ENCODE results near the gene SAMD3.
A peak's percentile ranks its signal among the peaks of the same experiment; 100 is the strongest.
"Not testable (repeated sequence)": the region's sequence is repeated elsewhere in the genome, so short reads cannot be mapped to it uniquely, and the experiment has no call there.

The SAMD3 gene

GRCh38 chr6:130222775-130223174 lies at the start of gene SAMD3:
Gene SAMD3, minus strand, starts transcription at chr6:130222951. Its CDS starts 7,678 bp downstream, at chr6:130215273.
- DNase-seq (ENCODE audit: low read depth), result no peak

GRCh38 chr6:130269969-130270635 lies 47.4 kb upstream of the SAMD3 start:
- DNase-seq (ENCODE audit: low read depth), result no peak

GRCh38 chr6:130265553-130265952 lies 42.8 kb upstream of the SAMD3 start:
- DNase-seq (ENCODE audit: low read depth), result not testable (repeated sequence)

DNA sequence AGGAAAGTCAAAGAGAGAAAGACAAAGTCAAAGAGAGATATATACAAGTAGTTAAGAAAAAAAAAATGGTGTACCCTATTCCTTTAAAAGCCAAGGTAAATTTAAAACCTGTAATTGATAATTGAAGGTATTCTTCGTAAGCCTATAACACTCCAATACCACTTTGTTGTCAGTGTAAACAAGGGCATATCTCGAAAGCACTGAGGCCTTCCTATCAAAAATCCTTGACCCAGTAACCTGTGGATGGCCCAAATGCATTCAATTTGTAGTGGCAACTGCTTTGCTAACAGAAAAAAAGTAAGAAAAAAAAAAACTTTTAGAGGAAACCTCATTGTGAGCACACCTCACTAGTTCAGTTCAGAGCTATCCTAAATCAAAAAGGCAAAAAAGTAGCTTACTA lies 39.3 kb upstream of the SAMD3 start:
- no peak for DNase-seq (ENCODE audit: low read depth)

- not testable (repeated sequence) for DNase-seq (ENCODE audit: low read depth)
These were observed 38.8 kb upstream of the SAMD3 start for GRCh38 chr6:130261558-130261957.

DNA sequence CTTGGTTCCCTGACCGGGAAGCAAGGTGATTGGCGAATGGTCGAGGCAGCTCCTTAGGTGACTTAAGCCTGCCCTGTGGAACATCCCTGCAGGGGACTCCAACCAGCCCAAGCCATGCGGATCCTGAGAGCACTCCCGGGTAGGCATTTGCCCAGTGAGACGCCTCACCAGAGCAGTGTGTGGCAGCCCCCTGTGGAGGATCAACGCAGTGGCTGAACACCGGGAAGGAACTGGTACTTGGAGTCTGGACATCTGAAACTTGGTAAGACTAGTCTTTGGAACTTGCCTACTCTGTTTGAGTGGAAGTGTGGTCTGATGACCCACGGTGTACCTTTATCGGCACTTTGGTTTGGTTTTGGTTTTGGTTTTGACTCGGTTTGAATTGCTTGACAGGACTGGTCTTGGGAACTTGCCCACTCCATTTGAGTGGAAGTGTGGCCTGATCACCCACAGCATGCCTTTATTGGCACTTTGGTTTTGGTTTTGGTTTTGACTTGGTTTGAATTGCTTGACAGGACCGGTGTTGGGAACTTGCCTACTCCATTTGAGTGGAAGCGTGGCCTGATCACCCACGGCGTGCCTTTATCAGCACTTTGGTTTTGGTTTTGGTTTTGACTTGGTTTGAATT lies 38.0 kb upstream of the SAMD3 start:
- DNase-seq (ENCODE audit: low read depth), result not testable (repeated sequence)

GRCh38 chr6:130260050-130260462 lies 37.3 kb upstream of the SAMD3 start:
- DNase-seq (ENCODE audit: low read depth), result not testable (repeated sequence)

GRCh38 chr6:130259557-130259956 lies 36.8 kb upstream of the SAMD3 start:
- DNase-seq (ENCODE audit: low read depth), result no peak

DNA sequence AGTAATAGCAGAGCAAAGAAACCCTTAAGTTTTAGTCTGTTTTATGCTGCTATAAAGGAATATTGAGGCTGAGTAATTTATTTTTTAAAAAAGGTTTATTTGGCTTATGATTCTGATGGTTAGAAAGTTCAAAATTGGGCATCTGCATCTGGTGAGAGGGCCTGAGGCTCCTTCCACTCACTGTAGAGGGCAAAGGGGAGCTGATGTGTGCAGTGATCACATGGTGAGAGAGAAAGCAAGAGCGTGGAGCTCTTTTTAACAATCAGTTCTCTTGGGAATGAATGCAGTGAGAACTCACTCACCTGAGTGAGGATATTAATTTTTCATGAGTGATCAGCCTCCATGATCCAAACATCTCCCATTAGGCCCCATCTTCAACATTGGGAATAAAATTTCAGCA lies 36.4 kb upstream of the SAMD3 start:
- DNase-seq (ENCODE audit: low read depth), result no peak

GRCh38 chr6:130252527-130253237 lies 29.9 kb upstream of the SAMD3 start:
- no peak for DNase-seq (ENCODE audit: low read depth)

GRCh38 chr6:130245267-130245666 lies 22.5 kb upstream of the SAMD3 start:
- no peak for DNase-seq (ENCODE audit: low read depth)

- DNase-seq (ENCODE audit: low read depth), result no peak
These were observed 22.0 kb upstream of the SAMD3 start for GRCh38 chr6:130244728-130245127.

- DNase-seq (ENCODE audit: low read depth), result peak; percentile 64
These were observed 17.5 kb upstream of the SAMD3 start for GRCh38 chr6:130240232-130240631.

GRCh38 chr6:130239755-130240154 lies 17.0 kb upstream of the SAMD3 start:
- no peak for DNase-seq (ENCODE audit: low read depth)

DNA sequence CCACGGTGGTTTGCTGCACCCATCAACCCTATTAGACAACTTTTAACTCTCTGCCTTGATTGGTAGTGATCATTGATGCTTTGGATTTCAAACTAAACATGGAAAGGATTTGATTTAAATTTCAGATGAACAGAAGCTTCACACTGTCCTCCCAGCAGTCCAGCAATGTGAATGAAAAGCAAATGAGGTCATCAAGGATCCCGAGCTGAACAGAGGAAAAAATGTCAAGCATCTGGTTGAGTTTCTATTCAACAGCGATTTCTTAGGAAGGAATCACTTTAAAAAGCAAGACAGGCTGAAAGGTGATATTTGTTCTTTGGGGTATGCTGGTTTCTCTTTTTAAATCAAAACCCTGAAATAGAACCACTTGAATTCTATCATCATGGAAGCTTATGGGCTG lies 10.6 kb upstream of the SAMD3 start:
- no peak for DNase-seq (ENCODE audit: low read depth)

GRCh38 chr6:130230531-130230930 lies 7.8 kb upstream of the SAMD3 start:
- not testable (repeated sequence) for DNase-seq (ENCODE audit: low read depth)

- DNase-seq (ENCODE audit: low read depth), result no peak
These were observed 6.9 kb upstream of the SAMD3 start for GRCh38 chr6:130229645-130230044.

- DNase-seq (ENCODE audit: low read depth), result no peak
These were observed 757 bp upstream of the SAMD3 start for GRCh38 chr6:130223508-130223907.

DNA sequence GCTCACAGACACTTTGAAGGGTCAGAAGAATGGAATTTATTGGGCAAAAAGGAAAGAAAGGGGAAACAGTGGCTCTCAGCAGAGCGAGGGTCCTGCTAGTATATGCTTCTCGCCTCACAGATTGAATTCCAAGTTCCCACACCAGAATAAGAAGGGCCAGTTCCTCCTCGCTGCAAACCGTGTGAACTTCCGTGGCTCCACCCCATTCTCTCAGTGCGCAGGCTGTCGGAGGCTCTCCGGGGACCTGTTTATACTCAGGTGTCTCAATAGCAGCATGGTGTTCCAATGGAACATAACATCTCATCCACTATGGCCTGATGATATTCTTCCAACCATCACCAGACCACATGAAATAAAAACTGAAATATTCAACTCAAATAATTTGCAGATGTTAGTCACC lies 4.6 kb downstream of the SAMD3 start:
- no peak for DNase-seq (ENCODE audit: low read depth)

DNA sequence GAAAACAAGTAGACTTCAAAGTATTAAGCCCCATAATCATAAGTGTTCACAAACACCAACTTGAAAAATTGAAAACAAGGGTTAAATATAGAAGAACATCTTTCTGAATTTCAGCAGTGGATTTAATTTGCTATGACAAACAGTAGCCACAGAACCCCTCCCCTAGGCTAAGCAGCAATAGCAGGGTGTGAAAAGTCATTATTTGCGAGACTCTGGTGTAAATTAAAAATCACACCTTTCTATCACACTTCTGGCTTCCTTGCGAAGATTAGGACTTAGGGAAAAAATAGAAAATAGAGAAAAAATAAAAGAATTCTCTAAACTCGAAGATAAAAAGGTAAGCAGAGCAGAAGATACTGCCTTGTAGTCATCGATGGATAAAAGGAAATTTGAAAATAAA lies 6.1 kb downstream of the SAMD3 start:
- no peak for DNase-seq (ENCODE audit: low read depth)

GRCh38 chr6:130215526-130215925 lies 7.2 kb downstream of the SAMD3 start:
- DNase-seq (ENCODE audit: low read depth), result no peak

DNA sequence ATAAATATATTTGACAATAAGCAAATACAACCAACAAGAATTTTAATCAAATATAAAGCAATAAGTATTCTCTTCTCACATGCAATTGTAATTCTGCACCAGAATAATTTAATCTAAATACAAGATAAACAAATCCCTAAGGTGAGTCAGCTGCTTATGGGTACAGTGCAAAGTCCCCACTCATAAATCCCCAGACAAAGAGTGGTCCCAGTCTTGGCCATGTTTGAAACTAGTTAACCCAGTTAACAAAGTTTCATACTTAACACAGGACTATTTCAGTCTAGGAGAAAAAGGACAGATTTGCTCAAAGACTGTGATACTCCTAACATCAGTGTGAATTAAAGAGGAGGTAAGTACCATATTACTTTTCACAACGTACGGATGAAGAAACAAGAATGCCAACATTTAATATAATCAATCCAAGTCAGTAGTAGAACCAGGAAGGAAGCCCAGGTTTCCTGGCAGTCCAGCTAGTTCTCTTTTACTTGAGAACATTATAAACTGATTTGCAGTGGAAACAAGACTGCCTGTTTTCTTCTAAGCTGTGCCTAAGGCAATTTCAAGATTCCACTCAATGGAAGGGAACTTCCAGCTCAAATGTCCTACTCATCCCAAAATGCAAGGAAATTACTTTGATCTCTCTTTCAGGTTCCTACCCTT lies 10.4 kb downstream of the SAMD3 start:
- DNase-seq (ENCODE audit: low read depth), result no peak

DNA sequence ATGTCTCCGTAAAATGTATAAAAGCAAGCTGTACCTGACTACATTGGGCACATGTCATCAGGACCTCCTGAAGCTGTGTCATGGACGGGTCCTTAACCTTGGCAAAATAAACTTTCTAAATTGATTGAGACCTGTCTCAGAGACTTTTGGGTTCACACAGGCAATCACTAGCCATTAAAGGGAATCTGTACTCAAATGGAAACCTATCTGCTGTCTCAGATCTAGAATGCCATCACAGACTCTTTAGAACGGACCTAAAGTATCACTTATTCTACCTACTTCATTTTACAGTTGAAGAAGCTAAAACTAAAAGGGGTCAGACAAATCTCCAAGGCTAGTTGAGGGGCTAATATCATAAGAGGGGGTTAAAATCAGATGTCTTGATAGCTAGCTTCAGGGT lies 11.1 kb downstream of the SAMD3 start:
- no peak for DNase-seq (ENCODE audit: low read depth)
